ENCODE measurements around the gene LNP1. TPM values are rescaled to one million over a fixed set of nuclear protein-coding genes. Genes with fewer than 3 reads are reported as not detected.
"Not testable (repeated sequence)": the region's sequence is repeated elsewhere in the genome, so short reads cannot be mapped to it uniquely, and the experiment has no call there.

The LNP1 gene
- total RNA-seq, 2 donors from 2014 or later, result 1.0 to 2.9 TPM

DNA sequence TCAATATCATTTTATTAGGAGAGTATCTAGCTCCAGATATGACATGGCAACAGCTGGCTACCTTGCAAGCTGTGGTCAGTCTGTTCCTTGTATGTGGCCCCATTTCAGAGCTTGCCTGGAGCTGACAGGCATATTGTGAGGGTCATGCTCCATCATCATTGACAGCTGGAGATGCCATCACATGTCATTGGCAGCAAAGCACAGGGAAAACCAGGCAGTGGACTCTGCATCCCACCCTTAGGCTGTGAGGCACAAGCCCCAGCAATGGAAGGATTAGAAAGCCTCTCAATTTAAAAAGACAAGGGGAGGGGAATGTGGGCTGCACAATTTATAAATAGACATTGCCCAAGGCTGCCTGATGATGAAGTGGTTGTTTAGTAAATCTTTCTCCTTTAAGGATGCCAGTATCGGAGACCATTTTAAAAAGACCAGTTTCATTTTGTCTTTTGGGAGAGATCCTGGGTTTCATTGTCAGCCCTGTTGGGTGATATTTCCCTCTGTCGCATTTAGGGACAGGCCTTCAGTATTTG, 27.9 kb downstream of the LNP1 start:
- H3K9me3 Mint-ChIP-seq, result no peaks in the 10 kb centered on the region
- ATAC-seq, result no peak
- no peak overlapping the region for H3K27ac Mint-ChIP-seq
- DNase-seq (ENCODE audit: low spot score), result no peak
- no peaks in the 10 kb centered on the region for H3K36me3 Mint-ChIP-seq
- peaks cover 0 to 13% of the 10 kb centered on the region in 2 donors for H3K27me3 Mint-ChIP-seq
- H3K4me3 Mint-ChIP-seq, result no peak overlapping the region
- H3K4me1 Mint-ChIP-seq (ENCODE audit: low read depth in 2 of 2), result no peaks in the 10 kb centered on the region

DNA sequence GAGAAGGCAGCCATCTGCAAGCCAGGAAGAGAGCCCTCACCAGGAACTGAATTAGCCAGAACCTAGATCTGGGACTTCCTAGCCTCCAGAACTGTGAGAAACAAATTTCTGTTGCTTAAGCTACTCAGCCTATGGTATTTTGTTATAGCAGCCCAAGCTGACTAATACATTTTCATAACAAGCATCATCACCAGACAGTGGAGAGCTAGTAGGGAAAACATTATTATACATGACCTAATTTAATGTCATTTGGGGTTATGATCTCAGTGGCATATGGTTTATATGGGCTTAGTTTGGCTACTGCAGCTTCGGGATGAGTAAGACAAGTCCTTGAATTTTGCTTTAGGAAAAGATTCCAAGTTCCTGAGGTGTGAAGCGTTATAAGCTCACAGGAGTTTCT, 35.6 kb downstream of the LNP1 start:
- H3K36me3 Mint-ChIP-seq, result no peaks in the 10 kb centered on the region
- H3K4me3 Mint-ChIP-seq, result no peak overlapping the region
- peaks cover 0 to 5% of the 10 kb centered on the region in 2 donors for H3K27me3 Mint-ChIP-seq
- H3K4me1 Mint-ChIP-seq (ENCODE audit: low read depth in 2 of 2), result no peaks in the 10 kb centered on the region
- no peak for DNase-seq (ENCODE audit: low spot score)
- H3K9me3 Mint-ChIP-seq, result no peaks in the 10 kb centered on the region
- H3K27ac Mint-ChIP-seq, result no peak overlapping the region
- ATAC-seq, result no peak

DNA sequence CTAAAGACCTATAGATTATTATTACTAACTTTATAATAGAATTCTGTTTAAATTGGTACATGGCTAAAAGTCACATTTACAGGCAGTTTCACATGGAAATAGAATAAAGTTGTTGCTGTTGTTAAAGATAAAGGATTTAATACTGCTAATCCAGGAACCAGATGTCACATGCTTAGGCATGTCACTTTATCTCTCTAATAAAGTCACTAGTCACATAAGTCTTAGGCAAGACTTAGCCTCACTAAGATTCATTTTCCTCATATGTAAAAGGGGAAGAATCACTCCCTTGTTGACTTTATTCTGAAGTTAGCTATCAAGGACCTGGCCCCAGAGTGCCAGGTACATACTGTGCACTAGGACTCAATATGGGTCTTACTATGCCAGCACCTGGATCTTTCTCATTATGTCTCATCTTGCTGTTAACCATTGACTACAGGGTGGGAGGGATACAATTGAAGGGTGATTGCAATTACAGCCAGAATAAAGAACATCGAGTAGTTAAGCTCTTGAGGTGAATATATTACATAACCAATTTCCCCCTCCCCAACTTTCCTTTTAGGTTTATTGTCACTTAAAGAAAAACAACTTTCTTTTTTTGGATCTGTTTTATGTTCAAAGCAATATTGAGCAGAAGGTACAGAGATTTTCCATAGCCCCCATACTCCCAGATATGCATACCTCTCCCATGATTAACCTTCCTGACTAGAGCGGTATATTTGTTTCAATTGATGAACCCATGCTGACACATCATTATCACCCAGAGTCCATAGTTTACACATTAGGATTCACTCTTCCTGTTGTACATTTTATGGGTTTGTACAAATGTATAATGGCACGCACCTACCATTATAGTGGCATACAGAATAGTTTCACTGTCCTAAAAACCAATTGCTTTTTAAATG, 36.6 kb downstream of the LNP1 start:
- Mint-ChIP-seq H3K27ac (no peak overlapping the region), H3K4me3 (no peak overlapping the region), H3K9me3 (no peaks in the 10 kb centered on the region), H3K4me1 (ENCODE audit: low read depth in 2 of 2) (no peaks in the 10 kb centered on the region), H3K27me3 (peaks cover 0 to 5% of the 10 kb centered on the region in 2 donors), H3K36me3 (no peaks in the 10 kb centered on the region)
- no peak for DNase-seq (ENCODE audit: low spot score)
- ATAC-seq, result no peak

GRCh38 chr3:100438623-100438974, 37.3 kb downstream of the LNP1 start:
- no peak overlapping the region for H3K4me3 Mint-ChIP-seq
- peaks cover 0 to 5% of the 10 kb centered on the region in 2 donors for H3K27me3 Mint-ChIP-seq
- H3K36me3 Mint-ChIP-seq, result no peaks in the 10 kb centered on the region
- H3K9me3 Mint-ChIP-seq, result no peaks in the 10 kb centered on the region
- H3K4me1 Mint-ChIP-seq (ENCODE audit: low read depth in 2 of 2), result no peaks in the 10 kb centered on the region
- no peak for ATAC-seq
- no peak for DNase-seq (ENCODE audit: low spot score)
- H3K27ac Mint-ChIP-seq, result no peak overlapping the region

GRCh38 chr3:100440895-100441294, 39.6 kb downstream of the LNP1 start:
- no peaks in the 10 kb centered on the region for H3K36me3 Mint-ChIP-seq
- H3K27ac Mint-ChIP-seq, result no peak overlapping the region
- peaks cover 2 to 5% of the 10 kb centered on the region in 2 donors for H3K27me3 Mint-ChIP-seq
- DNase-seq (ENCODE audit: low spot score) (no peak), ATAC-seq (no peak)
- no peaks in the 10 kb centered on the region for H3K9me3 Mint-ChIP-seq
- no peaks in the 10 kb centered on the region for H3K4me1 Mint-ChIP-seq (ENCODE audit: low read depth in 2 of 2)
- no peak overlapping the region for H3K4me3 Mint-ChIP-seq

DNA sequence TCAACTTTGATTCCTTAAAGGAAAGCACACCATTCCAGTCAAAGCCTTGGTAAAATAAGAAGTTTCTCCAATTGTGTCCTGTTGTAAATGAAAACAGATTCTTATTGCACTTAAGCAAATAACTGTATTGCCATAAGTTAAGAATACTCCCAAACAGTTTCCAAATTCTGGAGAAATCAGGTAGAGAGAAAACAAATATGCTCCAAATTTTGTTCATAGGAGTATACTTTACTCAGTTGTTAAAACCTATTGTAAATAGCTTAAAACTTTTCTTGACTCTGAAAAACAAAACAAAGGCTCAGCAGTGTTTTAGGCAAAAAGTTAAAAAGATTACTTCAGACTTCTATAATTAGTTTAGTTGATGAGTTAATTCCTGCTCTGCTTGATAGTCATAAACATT, 42.4 kb downstream of the LNP1 start:
- no peak for ATAC-seq
- no peak overlapping the region for H3K4me3 Mint-ChIP-seq
- no peaks in the 10 kb centered on the region for H3K4me1 Mint-ChIP-seq (ENCODE audit: low read depth in 2 of 2)
- peaks cover 4% of the 10 kb centered on the region for H3K9me3 Mint-ChIP-seq
- DNase-seq (ENCODE audit: low spot score), result no peak
- no peak overlapping the region for H3K27ac Mint-ChIP-seq
- peaks cover 0 to 9% of the 10 kb centered on the region in 2 donors for H3K27me3 Mint-ChIP-seq
- H3K36me3 Mint-ChIP-seq, result no peaks in the 10 kb centered on the region

- ATAC-seq; H3K27me3 Mint-ChIP-seq; H3K4me3 Mint-ChIP-seq; H3K9me3 Mint-ChIP-seq; H3K36me3 Mint-ChIP-seq; H3K4me1 Mint-ChIP-seq (ENCODE audit: low read depth in 2 of 2); H3K27ac Mint-ChIP-seq; DNase-seq (ENCODE audit: low spot score): not testable (repeated sequence)
Observed at GRCh38 chr3:100447067-100447466, 45.7 kb downstream of the LNP1 start.

GRCh38 chr3:100448079-100448478, 46.7 kb downstream of the LNP1 start:
- H3K4me1 Mint-ChIP-seq (ENCODE audit: low read depth in 2 of 2), result no peaks in the 10 kb centered on the region
- DNase-seq (ENCODE audit: low spot score) (no peak), ATAC-seq (no peak)
- H3K9me3 Mint-ChIP-seq, result peaks cover 4% of the 10 kb centered on the region
- peaks cover 0 to 9% of the 10 kb centered on the region in 2 donors for H3K27me3 Mint-ChIP-seq
- H3K36me3 Mint-ChIP-seq, result no peaks in the 10 kb centered on the region
- no peak overlapping the region for H3K27ac Mint-ChIP-seq
- no peak overlapping the region for H3K4me3 Mint-ChIP-seq

DNA sequence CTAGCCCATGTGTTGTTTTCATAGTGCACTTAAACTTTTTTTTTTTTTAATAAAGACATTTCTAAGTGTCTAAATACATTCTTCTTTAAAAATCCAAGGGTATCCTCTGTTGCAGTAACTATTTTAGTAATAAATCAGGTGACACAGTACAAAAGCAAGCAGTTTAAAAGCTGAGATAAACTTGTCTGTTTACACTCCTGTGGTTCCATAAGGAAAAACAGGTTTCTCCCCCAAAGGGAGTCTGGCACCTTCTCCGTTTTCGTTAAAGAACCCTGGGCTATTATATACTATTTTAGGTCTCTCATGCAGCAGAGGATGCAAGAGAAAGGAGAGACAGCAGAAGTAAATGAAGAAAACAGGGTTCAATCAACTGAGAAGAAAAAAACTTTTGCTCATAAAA, 47.9 kb downstream of the LNP1 start:
- Mint-ChIP-seq H3K4me1 (ENCODE audit: low read depth in 2 of 2) (no peaks in the 10 kb centered on the region), H3K9me3 (peaks cover 4% of the 10 kb centered on the region), H3K27me3 (peaks cover 0 to 9% of the 10 kb centered on the region in 2 donors), H3K36me3 (no peaks in the 10 kb centered on the region), H3K27ac (no peak overlapping the region), H3K4me3 (no peak overlapping the region)
- DNase-seq (ENCODE audit: low spot score) (no peak), ATAC-seq (no peak)

DNA sequence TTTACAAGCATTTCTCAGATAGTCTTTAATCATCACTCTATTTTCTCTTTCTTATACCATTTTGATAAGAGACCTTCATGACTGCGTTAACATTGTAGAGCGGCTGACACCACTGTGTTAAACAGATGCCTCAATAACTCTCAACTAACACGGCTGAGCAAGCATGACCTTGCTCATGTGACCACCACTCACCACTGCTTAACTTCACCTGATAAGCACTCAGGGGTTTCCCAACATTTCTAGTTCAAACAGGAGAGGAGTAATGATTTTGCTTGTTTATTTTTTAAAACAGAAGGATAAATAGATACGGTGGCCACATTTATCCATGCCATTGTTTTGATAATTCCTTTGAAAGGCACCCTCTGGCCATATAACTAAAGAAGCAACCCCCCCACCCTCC, 53.3 kb downstream of the LNP1 start:
- Mint-ChIP-seq H3K4me3 (no peak overlapping the region), H3K27me3 (no peaks in the 10 kb centered on the region), H3K4me1 (ENCODE audit: low read depth in 2 of 2) (no peaks in the 10 kb centered on the region), H3K36me3 (no peaks in the 10 kb centered on the region), H3K9me3 (no peaks in the 10 kb centered on the region), H3K27ac (no peak overlapping the region)
- ATAC-seq (no peak), DNase-seq (ENCODE audit: low spot score) (no peak)

- H3K27me3 Mint-ChIP-seq, result peaks cover 2% of the 10 kb centered on the region in 2 donors
- H3K4me3 Mint-ChIP-seq, result no peak overlapping the region
- ATAC-seq, result peak in 1 of 2 donors; percentile 36
- H3K27ac Mint-ChIP-seq, result no peak overlapping the region
- H3K9me3 Mint-ChIP-seq, result no peaks in the 10 kb centered on the region
- H3K36me3 Mint-ChIP-seq, result no peaks in the 10 kb centered on the region
- no peaks in the 10 kb centered on the region for H3K4me1 Mint-ChIP-seq (ENCODE audit: low read depth in 2 of 2)
- DNase-seq (ENCODE audit: low spot score), result no peak
Observed at GRCh38 chr3:100455841-100456550, 54.7 kb downstream of the LNP1 start.

DNA sequence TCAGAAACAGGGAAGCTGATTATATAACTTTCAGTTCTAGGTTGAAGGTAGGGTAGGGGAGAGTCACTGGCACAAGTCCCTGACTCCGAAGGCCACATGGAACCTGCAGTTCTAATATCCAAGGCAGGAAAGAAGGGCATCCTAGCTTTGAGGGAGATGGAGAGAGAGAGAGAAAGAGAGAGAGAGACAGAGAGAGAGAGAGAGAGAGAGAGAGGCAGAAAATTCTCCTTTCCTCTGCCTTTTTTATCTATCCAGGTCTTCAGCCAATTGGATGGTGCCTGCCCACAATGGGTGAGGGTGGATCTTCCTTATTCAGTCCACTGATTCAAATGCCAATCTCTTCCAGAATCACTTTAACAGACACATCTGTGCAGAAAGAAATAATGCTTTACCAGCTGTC, 55.4 kb downstream of the LNP1 start:
- no peaks in the 10 kb centered on the region for H3K4me1 Mint-ChIP-seq (ENCODE audit: low read depth in 2 of 2)
- H3K27ac Mint-ChIP-seq, result no peak overlapping the region
- no peaks in the 10 kb centered on the region for H3K36me3 Mint-ChIP-seq
- H3K27me3 Mint-ChIP-seq, result peaks cover 5 to 8% of the 10 kb centered on the region in 2 donors
- H3K9me3 Mint-ChIP-seq, result no peaks in the 10 kb centered on the region
- H3K4me3 Mint-ChIP-seq, result no peak overlapping the region
- DNase-seq (ENCODE audit: low spot score), result no peak
- ATAC-seq, result no peak

GRCh38 chr3:100457811-100458210, 56.5 kb downstream of the LNP1 start:
- ATAC-seq (no peak), DNase-seq (ENCODE audit: low spot score) (no peak)
- no peak overlapping the region for H3K27ac Mint-ChIP-seq
- no peak overlapping the region for H3K4me3 Mint-ChIP-seq
- H3K27me3 Mint-ChIP-seq, result peaks cover 5 to 15% of the 10 kb centered on the region in 2 donors
- H3K4me1 Mint-ChIP-seq (ENCODE audit: low read depth in 2 of 2), result no peaks in the 10 kb centered on the region
- H3K36me3 Mint-ChIP-seq, result no peaks in the 10 kb centered on the region
- no peaks in the 10 kb centered on the region for H3K9me3 Mint-ChIP-seq

GRCh38 chr3:100458814-100459213, 57.5 kb downstream of the LNP1 start:
- no peak for ATAC-seq
- Mint-ChIP-seq H3K36me3 (no peaks in the 10 kb centered on the region), H3K4me1 (ENCODE audit: low read depth in 2 of 2) (no peaks in the 10 kb centered on the region), H3K27me3 (peaks cover 10 to 15% of the 10 kb centered on the region in 2 donors), H3K9me3 (no peaks in the 10 kb centered on the region), H3K4me3 (no peak overlapping the region), H3K27ac (no peak overlapping the region)
- no peak for DNase-seq (ENCODE audit: low spot score)
